Gastroesophageal sphincter (tissue), 3 donors: ENCODE results near the gene PPP1R7.

Experiments
- CTCF ChIP-seq, 4 experiments: fragments of 200-600 bp in 2 of 4; fragments of 450-650 bp in 2 of 4; sonication (generic) in 1 of 4; IDR thresholded peaks; one replicate each; pipeline ENCODE4 v1.5.1; 2017 to 2019; ENCODE audit warnings: antibody characterized with exemption in 4 of 4, mild to moderate bottlenecking in 2 of 4, moderate library complexity in 2 of 4
- POLR2A ChIP-seq, 2 donors: fragments of 450-650 bp; IDR thresholded peaks; one replicate each; pipeline ENCODE4 v1.6.1; 2017; ENCODE audit warnings: antibody characterized with exemption in 2 of 2, mild to moderate bottlenecking in 2 of 2, moderate library complexity in 1 of 2

- TF ChIP-seq CTCF (IDR thresholded peaks at IDR 0.05) (no peak), POLR2A (IDR thresholded peaks at IDR 0.05) (no peak)
Observed at GRCh38 chr2:241160318-241160717, 10.1 kb downstream of the PPP1R7 start.
